Right lung (tissue), 10 donors: ENCODE data around the gene ARHGEF38. TPM values are rescaled to one million over a fixed set of nuclear protein-coding genes. Genes with fewer than 3 reads are reported as not detected.

ENCODE experiments used
- DNase-seq, 2 donors: peaks; one replicate each; pipeline ENCODE4 v3.0.0-alpha.2; 2013
- long read RNA-seq, 8 donors: transcript quantifications; one replicate each; lab custom pipeline, GENCODE V29; 2026
- polyA plus RNA-seq, 5 donors: library from polyadenylated mRNA; unstranded; fragments of 120-200 nt; gene quantifications; one replicate each; pipeline versions ENCODE4 v1.2.1 to v1.2.3, GENCODE V29; 2013; ENCODE audit warnings: inconsistent platforms in 1 of 5, low replicate concordance in 1 of 5; ENCODE audit not compliant: insufficient read length in 5 of 5, insufficient read depth in 1 of 5

Gene ARHGEF38
- polyA plus RNA-seq = 10 to 100 TPM in 1 of 5 donors, 1 to 10 TPM in 4; 5.8 to 11.1 (median 8.8) TPM
- long read RNA-seq, donor 1 = 0 reads
- long read RNA-seq, donor 2 = 0 reads
- long read RNA-seq, donor 3 = 0 reads
- long read RNA-seq, donor 4, partial matches to known transcripts = 12 of 18 reads
- long read RNA-seq, donor 4, other reads (novel, unspliced or antisense) = 6 of 18 reads
- long read RNA-seq, donor 5 = 0 reads
- long read RNA-seq, donor 6, full-length matches to known transcripts = 1 of 1 reads
- long read RNA-seq, donor 6, partial matches to known transcripts = 0 of 1 reads
- long read RNA-seq, donor 6, other reads (novel, unspliced or antisense) = 0 of 1 reads
- long read RNA-seq, donor 7 = 0 reads
- long read RNA-seq, donor 8 = 0 reads

- DNase-seq = peak; percentile 56 to 64
These were observed at the start of gene ARHGEF38 for GRCh38 chr4:105551965-105552746. TSS of gene ARHGEF38 (plus strand) at chr4:105552620. CDS start at chr4:105552766, 146 bp downstream.

GRCh38 chr4:105503484-105503883, 48.9 kb upstream of the ARHGEF38 start:
- DNase-seq = no peak

GRCh38 chr4:105504744-105505143, 47.7 kb upstream of the ARHGEF38 start:
- no peak for DNase-seq

- no peak for DNase-seq
These were observed 43.1 kb upstream of the ARHGEF38 start for GRCh38 chr4:105509291-105509690.

- no peak for DNase-seq
These were observed 42.7 kb upstream of the ARHGEF38 start for GRCh38 chr4:105509714-105510113.

- DNase-seq = no peak
These were observed 42.2 kb upstream of the ARHGEF38 start for GRCh38 chr4:105510245-105510644.

- DNase-seq = peak; percentile 35 to 54
These were observed 31.3 kb upstream of the ARHGEF38 start for GRCh38 chr4:105520819-105521790.

GRCh38 chr4:105526656-105527055, 25.8 kb upstream of the ARHGEF38 start:
- no peak for DNase-seq

GRCh38 chr4:105527081-105527480, 25.3 kb upstream of the ARHGEF38 start:
- DNase-seq = no peak

GRCh38 chr4:105536601-105537000, 15.8 kb upstream of the ARHGEF38 start:
- no peak for DNase-seq

GRCh38 chr4:105541420-105541819, 11.0 kb upstream of the ARHGEF38 start:
- no peak for DNase-seq

- no peak for DNase-seq
These were observed 10.4 kb upstream of the ARHGEF38 start for GRCh38 chr4:105542039-105542438.

GRCh38 chr4:105543346-105543745, 9.1 kb upstream of the ARHGEF38 start:
- no peak for DNase-seq

- no peak for DNase-seq
These were observed 8.5 kb upstream of the ARHGEF38 start for GRCh38 chr4:105543881-105544280.

- no peak for DNase-seq
These were observed 7.7 kb upstream of the ARHGEF38 start for GRCh38 chr4:105544520-105545286.

- no peak for DNase-seq
These were observed 6.3 kb upstream of the ARHGEF38 start for GRCh38 chr4:105546086-105546485.

- no peak for DNase-seq
These were observed 4.7 kb upstream of the ARHGEF38 start for GRCh38 chr4:105547769-105548168.

- DNase-seq = no peak
These were observed 3.9 kb upstream of the ARHGEF38 start for GRCh38 chr4:105548483-105548882.

GRCh38 chr4:105550641-105551040, 1.8 kb upstream of the ARHGEF38 start:
- DNase-seq = no peak

- DNase-seq = no peak
These were observed 3.0 kb downstream of the ARHGEF38 start for GRCh38 chr4:105555409-105555808.

- DNase-seq = no peak
These were observed 3.8 kb downstream of the ARHGEF38 start for GRCh38 chr4:105556206-105556605.
